Endothelial cell of umbilical vein (primary cell): ENCODE measurements around the gene GPD2. TPM values are rescaled to one million over a fixed set of nuclear protein-coding genes. Genes with fewer than 3 reads are reported as not detected.

Experiments
- BruUV-seq: library from RNA; stranded (reverse); fragments of 400-500 nt; replicated peaks from 2 replicates; lab custom pipeline; 2021; lab: Mats Ljungman, UMichigan
- CTCF ChIA-PET: fragments of 300-600, 350-600 bp; sonication (Branson Sonifier 250); formaldehyde crosslinking; loops from one replicate; lab custom pipeline; 2021; ENCODE audit warnings: antibody characterized with exemption, inconsistent platforms; lab: Charles Lee
- POLR2A ChIA-PET: fragments of 300-600, 350-600 bp; sonication (Branson Sonifier 250); formaldehyde crosslinking; loops from one replicate; lab custom pipeline; 2021; ENCODE audit warnings: antibody characterized with exemption, inconsistent platforms; lab: Charles Lee
- DNase-seq: peaks from one replicate; pipeline ENCODE4 v3.0.0-alpha.2; 2011; ENCODE audit warnings: low read depth, low spot score
- FAIRE-seq: peaks from 2 replicates; lab custom pipeline; 2011; peaks lifted over from hg19 to GRCh38; lab: Jason Lieb, UNC
- H2AFZ ChIP-seq: 2 replicates; pipeline ENCODE4 v1.6.0; 2012; ENCODE audit warnings: low read depth, low read length, control low read depth, inconsistent platforms
- H3K27ac ChIP-seq: 2 replicates; pipeline ENCODE4 v1.5.1; 2011; ENCODE audit warnings: low read depth, mild to moderate bottlenecking, control low read depth, low read length, moderate library complexity; ENCODE audit not compliant: insufficient read depth
- H3K27me3 ChIP-seq, 2 experiments: 2 replicates each; pipeline versions ENCODE4 v1.6.0 to v1.6.1; 2011; ENCODE audit warnings: low read length in 2 of 2, mixed read lengths in 1 of 2; ENCODE audit not compliant: control insufficient read depth in 2 of 2, insufficient read depth in 2 of 2
- H3K36me3 ChIP-seq, 2 experiments: 2 replicates in 1 of 2; 3 replicates in 1 of 2; pipeline ENCODE4 v1.5.1; 2011; ENCODE audit warnings: low read length in 2 of 2, mild to moderate bottlenecking in 1 of 2, moderate library complexity in 1 of 2; ENCODE audit not compliant: control insufficient read depth in 2 of 2, insufficient read depth in 2 of 2; ENCODE audit errors: extremely low read depth in 1 of 2
- H3K4me1 ChIP-seq: 3 replicates; pipeline ENCODE4 v1.5.1; 2011; ENCODE audit warnings: mild to moderate bottlenecking, low read length; ENCODE audit not compliant: control insufficient read depth, insufficient read depth; ENCODE audit errors: extremely low read depth
- H3K4me2 ChIP-seq: 2 replicates; pipeline ENCODE4 v1.6.1; 2011; ENCODE audit warnings: low read length, control low read depth, mixed read lengths; ENCODE audit not compliant: insufficient read depth
- H3K4me3 ChIP-seq, 3 experiments: fragments of 200-600 bp in 1 of 3; sonication (generic), shearing (Covaris generic) in 1 of 3; replicated peaks in 1 of 3; 2 replicates each; pipeline ENCODE4 v1.5.1; 2011 to 2016; ENCODE audit warnings: control low read depth in 3 of 3, low read length in 3 of 3, mild to moderate bottlenecking in 2 of 3, inconsistent platforms in 1 of 3, low read depth in 1 of 3, moderate library complexity in 1 of 3; ENCODE audit not compliant: insufficient read depth in 1 of 3
- H3K79me2 ChIP-seq: 2 replicates; pipeline ENCODE4 v1.6.0; 2012; ENCODE audit warnings: low read length, inconsistent platforms; ENCODE audit not compliant: control insufficient read depth, insufficient read depth
- H3K9ac ChIP-seq: replicated peaks from 2 replicates; pipeline ENCODE3; 2011; ENCODE audit warnings: low read length, control low read depth; ENCODE audit not compliant: insufficient read depth; ENCODE audit errors: extremely low read depth
- H3K9me1 ChIP-seq: replicated peaks from 3 replicates; pipeline ENCODE4 v1.6.0; 2011; ENCODE audit warnings: mild to moderate bottlenecking, low read length; ENCODE audit not compliant: control insufficient read depth, insufficient read depth; ENCODE audit errors: extremely low read depth
- H3K9me3 ChIP-seq: replicated peaks from 2 replicates; pipeline ENCODE4 v1.5.1; 2012; ENCODE audit warnings: low read length, inconsistent platforms; ENCODE audit not compliant: control insufficient read depth, insufficient read depth
- H4K20me1 ChIP-seq: replicated peaks from 2 replicates; pipeline ENCODE3; 2011; ENCODE audit warnings: mild to moderate bottlenecking, low read length; ENCODE audit not compliant: control insufficient read depth, insufficient read depth; ENCODE audit errors: extremely low read depth
- CTCF ChIP-seq, 2 donors: IDR thresholded peaks; 1 replicate in 1 of 2; 2 replicates in 1 of 2; pipeline ENCODE4 v1.5.1; 2011; ENCODE audit warnings: low read length in 2 of 2, mild to moderate bottlenecking in 2 of 2, moderate library complexity in 2 of 2, control low read depth in 1 of 2, inconsistent platforms in 1 of 2, low read depth in 1 of 2; ENCODE audit not compliant: insufficient read depth in 1 of 2; ENCODE audit errors: extremely low read depth in 1 of 2
- EZH2 ChIP-seq: IDR thresholded peaks from 2 replicates; pipeline ENCODE4 v1.6.1; 2012; ENCODE audit warnings: borderline replicate concordance, low read depth, mild to moderate bottlenecking, moderate library complexity, low read length, inconsistent platforms; ENCODE audit not compliant: severe bottlenecking
- FOS ChIP-seq: IDR thresholded peaks from 2 replicates; pipeline ENCODE4 v1.6.1; 2011; ENCODE audit warnings: mild to moderate bottlenecking, low read length, moderate library complexity, borderline replicate concordance; ENCODE audit not compliant: insufficient read depth
- GATA2 ChIP-seq: IDR thresholded peaks from 2 replicates; pipeline ENCODE4 v1.7.0; 2011; ENCODE audit warnings: low read depth, mild to moderate bottlenecking, moderate library complexity, mixed read lengths, low read length; ENCODE audit not compliant: insufficient read length, insufficient read depth
- JUN ChIP-seq: IDR thresholded peaks from 2 replicates; pipeline ENCODE4 v1.6.1; 2011; ENCODE audit warnings: borderline replicate concordance, low read depth; ENCODE audit not compliant: insufficient read length, insufficient read depth
- MAX ChIP-seq: IDR thresholded peaks from 2 replicates; pipeline ENCODE4 v1.6.1; 2011; ENCODE audit not compliant: insufficient read depth, insufficient read length
- MYC ChIP-seq: IDR thresholded peaks from one replicate; pipeline ENCODE4 v1.6.1; 2011; ENCODE audit warnings: mild to moderate bottlenecking, low read depth, low read length
- POLR2A ChIP-seq: IDR thresholded peaks from 2 replicates; pipeline ENCODE4 v1.6.1; 2012; ENCODE audit warnings: low read depth, mild to moderate bottlenecking, control low read depth, low read length
- POLR2AphosphoS5 ChIP-seq: IDR thresholded peaks from 2 replicates; pipeline ENCODE4 v1.6.1; 2012; ENCODE audit warnings: low read depth, mild to moderate bottlenecking, control low read depth, low read length, moderate library complexity; ENCODE audit not compliant: insufficient read depth
- dilution Hi-C: fragments of 300-500 bp; cut with MboI; formaldehyde crosslinking; loops from one replicate; pipeline ENCODE4 v1.15.0; 2019; ENCODE audit warnings: low sequenced_read_pairs; ENCODE audit not compliant: extremely low pct_ligation_motif_present
- intact Hi-C: fragments of 100-400 bp; cut with micrococcal nuclease; formaldehyde crosslinking; loops from one replicate; pipeline ENCODE4 v1.10.0; 2022
- polyA plus RNA-seq, 4 experiments: library from polyadenylated mRNA; depleted of rRNA in 3 of 4; stranded (reverse) in 3 of 4; unstranded in 1 of 4; fragments of >200 nt; gene quantifications; 2 replicates each; pipeline versions ENCODE4 v1.2.1 to v1.2.3, GENCODE V29; 2011 to 2012; ENCODE audit warnings: missing spikeins in 1 of 4
- total RNA-seq: library from RNA; stranded (reverse); gene quantifications from 2 replicates; pipeline ENCODE4 v1.2.3, GENCODE V29; 2021

The GPD2 gene
- total and polyA plus RNA-seq, 2 donors (not counting 3 experiments of a cell fraction or from before 2014, with no cell fraction given), result 6.6 to 37.0 TPM

- Histone ChIP-seq H3K27me3 (no peaks in the 10 kb centered on the region), H3K36me3 (no peaks in the 10 kb centered on the region), H3K9me3 (no peaks in the 10 kb centered on the region), H3K4me1 (no peaks in the 10 kb centered on the region), H3K4me3 (no peak overlapping the region), H2AFZ (no peak overlapping the region), H3K4me2 (no peak overlapping the region), H3K79me2 (no peaks in the 10 kb centered on the region), H3K9ac (no peak overlapping the region), H3K27ac (no peak overlapping the region), H4K20me1 (no peaks in the 10 kb centered on the region), H3K9me1 (no peaks in the 10 kb centered on the region)
- CTCF ChIA-PET, result interaction anchor here (1.1 kb wide), 1 partner anchor 563 kb away, joined by 3 read pairs; no protein-coding TSS in a partner anchor
- POLR2A ChIA-PET, result no interaction called here
- no TSS peak for BruUV-seq
- FAIRE-seq (no peak), DNase-seq (no peak)
- dilution Hi-C loops, result no loop called here
- TF ChIP-seq MAX, result no peak
- TF ChIP-seq MYC, result no peak
- TF ChIP-seq EZH2, result no peak
- TF ChIP-seq GATA2, result no peak
- TF ChIP-seq CTCF (IDR thresholded peaks at IDR 0.05; ENCODE audit: extremely low read depth in 1 of 2, insufficient read depth in 1 of 2, low read depth in 1 of 2, low read length in 2 of 2), result no peak
- no peak for TF ChIP-seq JUN
- no peak for TF ChIP-seq POLR2AphosphoS5
- TF ChIP-seq FOS, result no peak
- no peak for TF ChIP-seq POLR2A
- intact Hi-C loops, result no loop called here
Measured at GRCh38 chr2:156630579-156631337, 194.6 kb downstream of the GPD2 start.
